ENCODE data around the gene MFSD2B.
"Not testable (repeated sequence)": the region's sequence is repeated elsewhere in the genome, so short reads cannot be mapped to it uniquely, and the experiment has no call there.

The MFSD2B gene

DNA sequence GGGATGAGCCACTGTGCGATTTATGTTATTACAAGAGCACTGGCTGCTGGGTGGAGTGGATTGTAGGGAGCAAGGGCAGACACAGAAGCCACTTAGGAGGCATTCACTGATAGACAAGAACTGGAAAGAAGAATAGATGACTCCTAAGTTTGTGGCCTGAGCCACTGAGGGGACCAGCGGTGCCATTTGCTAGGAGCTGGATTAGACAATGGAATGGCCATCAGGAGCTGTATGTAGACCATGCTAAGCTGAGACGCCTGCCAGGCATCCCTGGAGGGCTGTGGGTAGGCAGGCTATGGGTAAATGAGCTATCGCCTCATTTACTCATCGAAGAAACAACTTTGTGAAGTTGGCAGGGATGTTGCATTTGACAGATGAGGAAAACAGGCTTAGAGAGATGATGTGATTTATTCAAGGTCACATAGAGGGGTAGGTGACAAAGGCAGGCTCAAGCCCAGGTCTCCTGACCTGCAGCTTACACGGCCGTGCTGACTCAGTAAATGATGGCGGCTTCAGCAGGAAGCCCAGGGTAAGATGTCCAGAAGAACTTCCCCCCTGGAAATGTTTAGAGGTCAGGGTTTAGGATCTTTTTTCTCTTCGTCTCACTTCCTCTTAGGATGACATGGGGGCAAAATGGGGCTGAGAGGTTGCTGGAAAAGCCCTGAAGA is 2.8 kb downstream of the MFSD2B start:
- in situ Hi-C loops (cut with HindIII; ENCODE audit: low pct_unique_long_range_greater_than_20kb, low sequenced_read_pairs) = no loop called here
- DNase-seq (ENCODE audit: low read depth in 1 of 2, low spot score in 1 of 2) = no peak
- TF ChIP-seq JUND (IDR thresholded peaks at IDR 0.05; ENCODE audit: low read depth) = no peak

- DNase-seq (ENCODE audit: low read depth in 1 of 2, low spot score in 1 of 2); in situ Hi-C loops (cut with HindIII; ENCODE audit: low pct_unique_long_range_greater_than_20kb, low sequenced_read_pairs): not testable (repeated sequence)
These were observed 5.0 kb downstream of the MFSD2B start for GRCh38 chr2:24014902-24015301.

- no peak for TF ChIP-seq JUND (IDR thresholded peaks at IDR 0.05; ENCODE audit: low read depth)
- in situ Hi-C loops (cut with HindIII; ENCODE audit: low pct_unique_long_range_greater_than_20kb, low sequenced_read_pairs) = no loop called here
- DNase-seq (ENCODE audit: low read depth in 1 of 2, low spot score in 1 of 2) = peak in 1 of 2 experiments; percentile 61
These were observed 5.9 kb downstream of the MFSD2B start for GRCh38 chr2:24015562-24016375.

DNA sequence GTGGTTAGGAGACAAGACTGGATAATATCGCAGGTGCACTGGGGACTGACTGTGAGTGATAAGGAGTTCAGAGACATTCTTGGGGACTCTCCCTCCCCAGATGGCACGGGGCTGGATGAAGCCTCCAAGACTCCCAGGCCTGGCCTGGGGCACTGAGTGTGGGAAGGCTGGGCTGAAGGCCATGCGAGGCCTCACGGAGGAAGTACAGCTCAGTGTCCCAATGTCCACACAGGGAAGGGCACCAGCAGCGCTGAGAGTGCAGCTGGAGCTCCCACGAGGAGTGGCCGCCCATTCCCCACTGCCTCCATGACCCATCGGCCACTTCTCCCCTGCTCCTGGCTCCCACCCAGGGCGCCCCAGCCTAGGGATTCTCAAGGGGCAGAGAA is 6.5 kb downstream of the MFSD2B start:
- in situ Hi-C loops (cut with HindIII; ENCODE audit: low pct_unique_long_range_greater_than_20kb, low sequenced_read_pairs) = no loop called here
- no peak for TF ChIP-seq JUND (IDR thresholded peaks at IDR 0.05; ENCODE audit: low read depth)
- no peak for DNase-seq (ENCODE audit: low read depth in 1 of 2, low spot score in 1 of 2)

GRCh38 chr2:24016853-24017703 is 7.2 kb downstream of the MFSD2B start:
- DNase-seq (ENCODE audit: low read depth in 1 of 2, low spot score in 1 of 2) = no peak
- no peak for TF ChIP-seq JUND (IDR thresholded peaks at IDR 0.05; ENCODE audit: low read depth)
- in situ Hi-C loops (cut with HindIII; ENCODE audit: low pct_unique_long_range_greater_than_20kb, low sequenced_read_pairs) = no loop called here

DNA sequence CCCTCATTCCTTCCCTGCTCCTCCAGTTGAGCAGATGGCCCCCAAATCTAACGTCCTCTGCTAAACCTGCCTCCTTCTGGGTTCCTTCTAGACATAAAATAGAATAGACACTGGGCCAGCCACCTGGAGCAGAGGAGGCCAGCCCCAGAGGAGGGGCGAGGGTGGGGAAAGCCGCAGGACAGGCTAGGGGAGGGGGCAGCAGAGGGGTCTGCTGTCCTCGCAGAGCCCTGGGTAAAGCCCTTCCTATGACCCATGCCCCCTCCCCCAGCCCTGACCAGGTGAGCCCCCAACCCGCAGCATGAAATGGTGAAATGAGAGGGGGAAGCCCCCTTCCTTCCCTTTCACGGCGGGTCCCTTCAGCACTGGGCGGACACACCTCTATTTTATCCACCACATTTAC is 7.8 kb downstream of the MFSD2B start:
- DNase-seq (ENCODE audit: low read depth in 1 of 2, low spot score in 1 of 2) = no peak
- TF ChIP-seq JUND (IDR thresholded peaks at IDR 0.05; ENCODE audit: low read depth) = no peak
- in situ Hi-C loops (cut with HindIII; ENCODE audit: low pct_unique_long_range_greater_than_20kb, low sequenced_read_pairs) = no loop called here

- DNase-seq (ENCODE audit: low read depth in 1 of 2, low spot score in 1 of 2) = no peak
- in situ Hi-C loops (cut with HindIII; ENCODE audit: low pct_unique_long_range_greater_than_20kb, low sequenced_read_pairs) = no loop called here
- no peak for TF ChIP-seq JUND (IDR thresholded peaks at IDR 0.05; ENCODE audit: low read depth)
These were observed 8.4 kb downstream of the MFSD2B start for GRCh38 chr2:24018241-24018640.

DNA sequence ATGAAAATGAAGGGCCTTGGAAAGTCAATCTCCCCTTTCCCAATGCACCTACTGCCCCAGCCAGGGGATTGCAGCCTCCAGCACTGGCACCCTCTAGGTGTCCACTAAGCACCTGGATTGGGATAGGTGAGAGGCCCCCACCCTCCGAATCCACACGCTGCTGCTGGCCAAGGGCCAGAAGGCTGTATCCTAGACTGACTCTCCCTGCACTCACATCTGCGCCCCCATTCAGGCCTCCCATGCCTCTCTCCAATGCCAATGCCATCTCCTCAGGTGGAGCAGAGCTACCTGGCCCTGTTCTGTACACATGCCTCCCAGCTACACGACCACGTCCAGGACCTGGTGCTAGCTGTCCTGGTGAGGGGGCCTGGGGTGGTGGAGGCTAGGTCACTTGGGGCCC is 9.8 kb downstream of the MFSD2B start:
- DNase-seq (ENCODE audit: low read depth in 1 of 2, low spot score in 1 of 2) = no peak
- TF ChIP-seq JUND (IDR thresholded peaks at IDR 0.05; ENCODE audit: low read depth) = no peak
- in situ Hi-C loops (cut with HindIII; ENCODE audit: low pct_unique_long_range_greater_than_20kb, low sequenced_read_pairs) = no loop called here

DNA sequence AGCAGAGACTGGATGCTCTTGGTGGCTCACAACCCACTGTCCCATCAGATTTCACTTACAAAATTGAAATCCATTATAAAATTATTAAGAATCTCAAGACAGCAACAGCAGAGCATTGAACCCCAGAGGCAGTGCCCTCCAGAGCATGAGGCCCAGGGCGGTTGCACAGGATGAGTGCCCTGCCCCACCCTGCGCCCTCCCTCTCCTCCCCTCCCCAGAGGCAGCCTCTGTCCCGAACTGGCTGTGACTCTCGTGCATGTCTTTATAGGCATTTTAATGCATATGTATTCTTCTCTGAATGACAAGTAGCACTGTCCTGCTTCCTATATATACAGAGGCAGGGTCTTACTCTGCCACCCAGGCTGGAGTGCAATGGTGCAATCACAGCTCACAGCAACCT is 10.4 kb downstream of the MFSD2B start:
- in situ Hi-C loops (cut with HindIII; ENCODE audit: low pct_unique_long_range_greater_than_20kb, low sequenced_read_pairs) = no loop called here
- DNase-seq (ENCODE audit: low read depth in 1 of 2, low spot score in 1 of 2) = no peak
- no peak for TF ChIP-seq JUND (IDR thresholded peaks at IDR 0.05; ENCODE audit: low read depth)

DNA sequence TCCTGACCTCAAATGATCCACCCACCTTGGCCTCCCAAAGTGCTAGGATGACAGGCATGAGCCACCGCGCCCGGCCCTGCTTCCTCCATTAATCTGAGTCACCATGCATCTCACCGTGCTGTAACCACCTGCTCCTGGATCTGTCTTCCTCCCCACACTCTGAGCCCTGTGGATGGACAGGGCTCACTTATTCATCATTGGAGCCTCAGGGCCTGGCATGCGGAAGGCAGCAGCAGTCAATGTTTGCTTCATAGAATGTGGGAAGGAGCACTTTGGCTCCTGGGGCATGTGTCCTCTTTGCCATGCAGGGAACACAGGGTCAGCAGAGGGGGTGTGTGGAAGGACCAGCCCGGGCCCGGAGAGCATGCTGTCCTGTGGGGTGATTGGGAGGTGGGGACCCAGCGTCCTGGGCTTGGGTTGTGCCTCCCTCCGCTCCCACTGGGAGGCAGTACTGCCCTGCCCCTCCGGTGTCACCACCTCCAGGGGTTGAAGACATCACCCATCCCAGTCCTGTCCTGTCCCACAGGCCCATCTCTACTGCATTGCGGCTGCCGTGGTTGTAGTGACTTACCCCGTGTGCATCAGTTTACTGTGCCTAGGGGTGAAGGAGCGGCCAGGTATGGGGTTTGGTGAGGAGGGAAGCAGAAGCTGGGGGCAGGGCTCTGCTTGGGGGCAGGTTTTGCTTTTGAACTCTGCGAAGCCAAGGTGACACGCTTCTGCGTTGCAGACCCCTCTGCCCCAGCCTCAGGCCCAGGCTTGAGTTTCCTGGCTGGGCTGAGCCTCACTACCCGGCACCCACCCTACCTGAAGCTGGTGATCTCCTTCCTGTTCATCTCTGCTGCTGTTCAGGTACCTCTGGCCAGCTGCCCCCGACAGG is 11.5 kb downstream of the MFSD2B start:
- in situ Hi-C loops (cut with HindIII; ENCODE audit: low pct_unique_long_range_greater_than_20kb, low sequenced_read_pairs) = no loop called here
- no peak for TF ChIP-seq JUND (IDR thresholded peaks at IDR 0.05; ENCODE audit: low read depth)
- peak in 1 of 2 experiments; percentile 70 for DNase-seq (ENCODE audit: low read depth in 1 of 2, low spot score in 1 of 2)

- no peak for DNase-seq (ENCODE audit: low read depth in 1 of 2, low spot score in 1 of 2)
- in situ Hi-C loops (cut with HindIII; ENCODE audit: low pct_unique_long_range_greater_than_20kb, low sequenced_read_pairs) = no loop called here
These were observed 12.6 kb downstream of the MFSD2B start for GRCh38 chr2:24022324-24022974.

More at GRCh38 chr2:24022324-24022974, 12.6 kb downstream of the MFSD2B start:
- no peak for TF ChIP-seq JUND (IDR thresholded peaks at IDR 0.05; ENCODE audit: low read depth)

Data from T47D (cell line).